BLaER1 (cell line): ENCODE measurements around the gene DR1.

ENCODE experiments used
- H3K27ac ChIP-seq: shearing (Covaris generic); formaldehyde crosslinking; 2 replicates; pipeline ENCODE4 v1.8.1; 2022
- H3K27me3 ChIP-seq: shearing (Covaris generic); formaldehyde crosslinking; 2 replicates; pipeline ENCODE4 v1.8.1; 2022
- H3K36me3 ChIP-seq: shearing (Covaris generic); formaldehyde crosslinking; 2 replicates; pipeline ENCODE4 v1.8.1; 2022
- H3K4me1 ChIP-seq: shearing (Covaris generic); formaldehyde crosslinking; 2 replicates; pipeline ENCODE4 v1.8.1; 2022
- H3K4me2 ChIP-seq: shearing (Covaris generic); formaldehyde crosslinking; 2 replicates; pipeline ENCODE4 v1.8.1; 2022
- H3K4me3 ChIP-seq: shearing (Covaris generic); formaldehyde crosslinking; 2 replicates; pipeline ENCODE4 v1.8.1; 2022
- H3K9ac ChIP-seq: shearing (Covaris generic); formaldehyde crosslinking; 2 replicates; pipeline ENCODE4 v1.8.1; 2022
- H3K9me3 ChIP-seq: shearing (Covaris generic); formaldehyde crosslinking; 2 replicates; pipeline ENCODE4 v1.8.1; 2022
- H4K20me1 ChIP-seq: shearing (Covaris generic); formaldehyde crosslinking; 2 replicates; pipeline ENCODE4 v1.8.1; 2022
- Cebpa-rat ChIP-seq: shearing (Covaris generic); IDR thresholded peaks from 2 replicates; pipeline ENCODE4 v1.8.1; 2022

DR1 gene

GRCh38 chr1:93322349-93322748 lies 23.4 kb upstream of the DR1 start:
- H3K4me3 ChIP-seq, result no peak overlapping the region
- no peaks in the 10 kb centered on the region for H3K36me3 ChIP-seq
- no peak for TF ChIP-seq Cebpa-rat
- peaks cover 4% of the 10 kb centered on the region for H3K4me1 ChIP-seq
- no peaks in the 10 kb centered on the region for H3K27me3 ChIP-seq
- no peak overlapping the region for H3K4me2 ChIP-seq
- H4K20me1 ChIP-seq, result no peaks in the 10 kb centered on the region
- no peak overlapping the region for H3K9ac ChIP-seq
- H3K9me3 ChIP-seq, result no peaks in the 10 kb centered on the region
- H3K27ac ChIP-seq, result no peak overlapping the region

GRCh38 chr1:93323185-93323820 lies 22.4 kb upstream of the DR1 start:
- no peak for TF ChIP-seq Cebpa-rat
- no peak overlapping the region for H3K27ac ChIP-seq
- no peak overlapping the region for H3K9ac ChIP-seq
- no peak overlapping the region for H3K4me3 ChIP-seq
- no peaks in the 10 kb centered on the region for H3K36me3 ChIP-seq
- H3K4me1 ChIP-seq, result no peaks in the 10 kb centered on the region
- no peaks in the 10 kb centered on the region for H4K20me1 ChIP-seq
- H3K27me3 ChIP-seq, result no peaks in the 10 kb centered on the region
- H3K9me3 ChIP-seq, result no peaks in the 10 kb centered on the region
- no peak overlapping the region for H3K4me2 ChIP-seq

- no peak overlapping the region for H3K4me3 ChIP-seq
- no peak overlapping the region for H3K27ac ChIP-seq
- TF ChIP-seq Cebpa-rat, result no peak
- H4K20me1 ChIP-seq, result no peaks in the 10 kb centered on the region
- no peak overlapping the region for H3K9ac ChIP-seq
- no peaks in the 10 kb centered on the region for H3K9me3 ChIP-seq
- H3K4me2 ChIP-seq, result no peak overlapping the region
- H3K36me3 ChIP-seq, result no peaks in the 10 kb centered on the region
- no peaks in the 10 kb centered on the region for H3K27me3 ChIP-seq
- no peaks in the 10 kb centered on the region for H3K4me1 ChIP-seq
These were observed 20.9 kb upstream of the DR1 start for GRCh38 chr1:93324486-93325464.

- TF ChIP-seq Cebpa-rat, result no peak
- Histone ChIP-seq H3K36me3 (no peaks in the 10 kb centered on the region), H3K9me3 (no peaks in the 10 kb centered on the region), H3K4me2 (no peak overlapping the region), H3K27ac (no peak overlapping the region), H3K9ac (no peak overlapping the region), H4K20me1 (no peaks in the 10 kb centered on the region), H3K4me3 (no peak overlapping the region), H3K4me1 (no peaks in the 10 kb centered on the region), H3K27me3 (no peaks in the 10 kb centered on the region)
These were observed 16.6 kb upstream of the DR1 start for GRCh38 chr1:93328809-93329760.

- Histone ChIP-seq H3K4me2 (no peak overlapping the region), H3K27me3 (no peaks in the 10 kb centered on the region), H3K9me3 (no peaks in the 10 kb centered on the region), H3K4me3 (no peak overlapping the region), H4K20me1 (no peaks in the 10 kb centered on the region), H3K27ac (no peak overlapping the region), H3K36me3 (no peaks in the 10 kb centered on the region), H3K9ac (no peak overlapping the region), H3K4me1 (no peaks in the 10 kb centered on the region)
- TF ChIP-seq Cebpa-rat, result no peak
These were observed 15.5 kb upstream of the DR1 start for GRCh38 chr1:93330196-93330595.

GRCh38 chr1:93330617-93331016 lies 15.1 kb upstream of the DR1 start:
- no peaks in the 10 kb centered on the region for H3K4me1 ChIP-seq
- no peak overlapping the region for H3K9ac ChIP-seq
- no peaks in the 10 kb centered on the region for H3K27me3 ChIP-seq
- H4K20me1 ChIP-seq, result no peaks in the 10 kb centered on the region
- no peak overlapping the region for H3K4me2 ChIP-seq
- TF ChIP-seq Cebpa-rat, result no peak
- H3K27ac ChIP-seq, result no peak overlapping the region
- H3K36me3 ChIP-seq, result no peaks in the 10 kb centered on the region
- H3K4me3 ChIP-seq, result no peak overlapping the region
- H3K9me3 ChIP-seq, result no peaks in the 10 kb centered on the region

- no peak overlapping the region for H3K9ac ChIP-seq
- no peaks in the 10 kb centered on the region for H3K9me3 ChIP-seq
- no peak for TF ChIP-seq Cebpa-rat
- H3K27me3 ChIP-seq, result no peaks in the 10 kb centered on the region
- no peaks in the 10 kb centered on the region for H4K20me1 ChIP-seq
- no peak overlapping the region for H3K4me3 ChIP-seq
- no peak overlapping the region for H3K4me2 ChIP-seq
- H3K27ac ChIP-seq, result no peak overlapping the region
- no peaks in the 10 kb centered on the region for H3K4me1 ChIP-seq
- no peaks in the 10 kb centered on the region for H3K36me3 ChIP-seq
These were observed 14.3 kb upstream of the DR1 start for GRCh38 chr1:93331412-93331811.

GRCh38 chr1:93332368-93332767 lies 13.3 kb upstream of the DR1 start:
- Histone ChIP-seq H3K27ac (no peak overlapping the region), H3K9ac (no peak overlapping the region), H3K9me3 (no peaks in the 10 kb centered on the region), H3K36me3 (0 out of 2 replicates have a peak, but pooled peaks cover 4% of the 10 kb centered on the region), H3K27me3 (no peaks in the 10 kb centered on the region), H3K4me3 (no peak overlapping the region), H4K20me1 (no peaks in the 10 kb centered on the region), H3K4me2 (no peak overlapping the region), H3K4me1 (no peaks in the 10 kb centered on the region)
- TF ChIP-seq Cebpa-rat, result no peak

- no peak overlapping the region for H3K27ac ChIP-seq
- no peak overlapping the region for H3K9ac ChIP-seq
- peaks cover 19% of the 10 kb centered on the region for H3K4me1 ChIP-seq
- no peaks in the 10 kb centered on the region for H3K9me3 ChIP-seq
- H3K4me2 ChIP-seq, result no peak overlapping the region
- H3K36me3 ChIP-seq, result peaks cover 18% of the 10 kb centered on the region
- no peak overlapping the region for H3K4me3 ChIP-seq
- no peak for TF ChIP-seq Cebpa-rat
- H4K20me1 ChIP-seq, result no peaks in the 10 kb centered on the region
- H3K27me3 ChIP-seq, result no peaks in the 10 kb centered on the region
These were observed 7.1 kb upstream of the DR1 start for GRCh38 chr1:93338387-93339146.
